DND-41 (cell line): ENCODE results near the gene RPS6KC1.

ENCODE experiments used
- EZH2 ChIP-seq: IDR thresholded peaks from 3 replicates; pipeline ENCODE4 v1.6.1; 2012; ENCODE audit warnings: borderline replicate concordance, low read depth, mild to moderate bottlenecking, moderate library complexity, low read length, inconsistent platforms; ENCODE audit not compliant: severe bottlenecking
- TF ChIP-seq, protein P1 (sequence below): IDR thresholded peaks from 2 replicates; pipeline ENCODE4 v1.5.1; 2012; ENCODE audit warnings: borderline replicate concordance, low read length, moderate library complexity, mild to moderate bottlenecking; ENCODE audit not compliant: poor library complexity, severe bottlenecking; ENCODE audit errors: extremely low read depth

DNA sequence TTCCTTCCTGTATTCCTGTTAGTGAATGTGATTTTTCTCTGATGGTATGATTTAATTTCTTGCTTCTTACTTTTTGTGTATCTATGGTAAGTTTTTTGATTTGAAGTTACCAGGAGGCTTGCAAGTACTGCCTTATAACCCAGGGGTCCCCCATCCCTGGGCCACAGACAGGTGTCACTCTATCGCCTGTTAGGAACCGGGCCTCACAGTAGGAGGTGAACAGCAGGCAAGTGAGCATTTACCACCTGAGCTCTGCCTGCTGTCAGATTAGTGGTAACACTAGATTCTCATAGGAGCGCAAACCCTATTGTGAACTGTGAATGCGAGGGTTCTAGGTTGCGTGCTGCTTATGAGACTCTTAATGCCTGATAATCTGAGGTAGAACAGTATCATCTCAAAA lies 143.3 kb downstream of the RPS6KC1 start:
- TF ChIP-seq, protein P1, sequence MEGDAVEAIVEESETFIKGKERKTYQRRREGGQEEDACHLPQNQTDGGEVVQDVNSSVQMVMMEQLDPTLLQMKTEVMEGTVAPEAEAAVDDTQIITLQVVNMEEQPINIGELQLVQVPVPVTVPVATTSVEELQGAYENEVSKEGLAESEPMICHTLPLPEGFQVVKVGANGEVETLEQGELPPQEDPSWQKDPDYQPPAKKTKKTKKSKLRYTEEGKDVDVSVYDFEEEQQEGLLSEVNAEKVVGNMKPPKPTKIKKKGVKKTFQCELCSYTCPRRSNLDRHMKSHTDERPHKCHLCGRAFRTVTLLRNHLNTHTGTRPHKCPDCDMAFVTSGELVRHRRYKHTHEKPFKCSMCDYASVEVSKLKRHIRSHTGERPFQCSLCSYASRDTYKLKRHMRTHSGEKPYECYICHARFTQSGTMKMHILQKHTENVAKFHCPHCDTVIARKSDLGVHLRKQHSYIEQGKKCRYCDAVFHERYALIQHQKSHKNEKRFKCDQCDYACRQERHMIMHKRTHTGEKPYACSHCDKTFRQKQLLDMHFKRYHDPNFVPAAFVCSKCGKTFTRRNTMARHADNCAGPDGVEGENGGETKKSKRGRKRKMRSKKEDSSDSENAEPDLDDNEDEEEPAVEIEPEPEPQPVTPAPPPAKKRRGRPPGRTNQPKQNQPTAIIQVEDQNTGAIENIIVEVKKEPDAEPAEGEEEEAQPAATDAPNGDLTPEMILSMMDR = no peak
- TF ChIP-seq EZH2 = no peak
